SK-N-SH (cell line): ENCODE data around the gene C1orf210. TPM values are rescaled to one million over a fixed set of nuclear protein-coding genes. Genes with fewer than 3 reads are reported as not detected.

Source experiments
- CTCF ChIA-PET: fragments of 300-600, 350-600 bp; formaldehyde crosslinking; extraction: SDS; loops from one replicate; lab custom pipeline; 2021; lab: Yijun Ruan, JAX
- POLR2A ChIA-PET: fragments of 350-600 bp; sonication (Branson Sonifier 250); formaldehyde crosslinking; extraction: SDS; loops from one replicate; lab custom pipeline; 2020; ENCODE audit warnings: antibody characterized with exemption, inconsistent platforms; lab: Yijun Ruan, JAX
- DNase-seq: peaks from one replicate; pipeline ENCODE4 v3.0.0; 2012
- H2AFZ ChIP-seq: fragments of 200-600 bp; sonication (generic); 2 replicates; pipeline ENCODE4 v1.8.1; 2016; ENCODE audit warnings: antibody characterized with exemption, mild to moderate bottlenecking, low read depth
- H3F3A ChIP-seq: fragments of 200-600 bp; sonication (generic); replicated peaks from 2 replicates; pipeline ENCODE3; 2016; ENCODE audit warnings: antibody characterized with exemption, mild to moderate bottlenecking; ENCODE audit not compliant: insufficient read depth
- H3K27ac ChIP-seq, 2 experiments: fragments of 200-500 bp in 1 of 2; fragments of 200-600 bp in 1 of 2; sonication (Bioruptor generic) in 1 of 2; sonication (generic), shearing (Covaris generic) in 1 of 2; 2 replicates each; pipeline versions ENCODE4 v1.5.1 to v1.6.1; 2014 to 2016; ENCODE audit warnings: low read depth in 2 of 2, inconsistent platforms in 1 of 2, low read length in 1 of 2, mild to moderate bottlenecking in 1 of 2, mixed read lengths in 1 of 2
- H3K27me3 ChIP-seq: fragments of 200-600 bp; sonication (generic), shearing (Covaris generic); 2 replicates; pipeline ENCODE4 v1.6.1; 2016; ENCODE audit warnings: mixed run types; ENCODE audit not compliant: insufficient read depth
- H3K36me3 ChIP-seq, 2 experiments: fragments of 200-500 bp in 1 of 2; fragments of 200-600 bp in 1 of 2; sonication (Bioruptor generic) in 1 of 2; sonication (generic) in 1 of 2; replicated peaks in 1 of 2; 2 replicates each; pipeline versions ENCODE3 to v1.5.1; 2014 to 2016; ENCODE audit warnings: low read length in 1 of 2, mild to moderate bottlenecking in 1 of 2; ENCODE audit not compliant: insufficient read depth in 2 of 2, control insufficient read depth in 1 of 2
- H3K4me1 ChIP-seq, 2 experiments: fragments of 200-500 bp in 1 of 2; fragments of 200-600 bp in 1 of 2; sonication (Bioruptor generic) in 1 of 2; sonication (generic), shearing (Covaris generic) in 1 of 2; 2 replicates each; pipeline versions ENCODE4 v1.5.1 to v1.6.1; 2014 to 2016; ENCODE audit warnings: low read depth in 1 of 2, low read length in 1 of 2, mixed run types in 1 of 2; ENCODE audit not compliant: insufficient read depth in 2 of 2, control insufficient read depth in 1 of 2
- H3K4me2 ChIP-seq: fragments of 200-600 bp; sonication (generic), shearing (Covaris generic); 2 replicates; pipeline ENCODE4 v1.6.1; 2017; ENCODE audit warnings: mixed run types
- H3K4me3 ChIP-seq, 2 experiments: fragments of 200-500 bp in 1 of 2; fragments of 200-600 bp in 1 of 2; sonication (Bioruptor generic) in 1 of 2; sonication (generic), shearing (Covaris generic) in 1 of 2; 2 replicates each; pipeline versions ENCODE4 v1.5.1 to v1.8.1; 2014 to 2016; ENCODE audit warnings: low read depth in 2 of 2, inconsistent platforms in 1 of 2, low read length in 1 of 2, mild to moderate bottlenecking in 1 of 2, mixed read lengths in 1 of 2, moderate library complexity in 1 of 2
- H3K79me2 ChIP-seq: fragments of 200-600 bp; sonication (generic); 2 replicates; pipeline ENCODE4 v1.8.1; 2017; ENCODE audit warnings: mild to moderate bottlenecking; ENCODE audit not compliant: insufficient read depth
- H3K9ac ChIP-seq: fragments of 200-600 bp; sonication (generic); 2 replicates; pipeline ENCODE4 v1.6.1; 2017; ENCODE audit warnings: mixed run types
- H3K9me2 ChIP-seq: fragments of 200-600 bp; sonication (generic); 2 replicates; pipeline ENCODE4 v1.6.1; 2017; ENCODE audit warnings: mixed run types
- H3K9me3 ChIP-seq: fragments of 200-600 bp; sonication (generic); 2 replicates; pipeline ENCODE4 v1.6.1; 2017; ENCODE audit warnings: mixed run types, mild to moderate bottlenecking, moderate library complexity
- H4K20me1 ChIP-seq: fragments of 200-600 bp; sonication (generic); 2 replicates; pipeline ENCODE4 v1.6.1; 2017; ENCODE audit warnings: mild to moderate bottlenecking, mixed run types; ENCODE audit not compliant: insufficient read depth
- CHD2 ChIP-seq: fragments of 150-350 bp; IDR thresholded peaks from 2 replicates; pipeline ENCODE4 v1.6.1; 2018; ENCODE audit warnings: low read length; ENCODE audit not compliant: partially characterized antibody
- CTCF ChIP-seq: fragments of 200-600 bp; sonication (generic); IDR thresholded peaks from 2 replicates; pipeline ENCODE4 v1.6.1; 2017; ENCODE audit warnings: antibody characterized with exemption, mild to moderate bottlenecking, moderate library complexity
- ELF1 ChIP-seq: IDR thresholded peaks from 2 replicates; pipeline ENCODE4 v1.4.0; 2012
- FOXJ3 ChIP-seq: sonication (generic); formaldehyde crosslinking; IDR thresholded peaks from 2 replicates; pipeline ENCODE4 v1.5.1; 2020; ENCODE audit warnings: mild to moderate bottlenecking, missing genetic modification reagents
- FOXM1 ChIP-seq: IDR thresholded peaks from 2 replicates; pipeline ENCODE4 v1.4.0; 2012; ENCODE audit warnings: low read depth, mild to moderate bottlenecking
- GABPA ChIP-seq: IDR thresholded peaks from 2 replicates; pipeline ENCODE4 v1.4.0; 2012; ENCODE audit warnings: low read depth, mild to moderate bottlenecking
- JUND ChIP-seq: IDR thresholded peaks from 2 replicates; pipeline ENCODE4 v1.4.0; 2012
- MEF2A ChIP-seq: IDR thresholded peaks from 2 replicates; pipeline ENCODE4 v1.4.0; 2012; ENCODE audit warnings: low read depth, borderline replicate concordance
- POLR2AphosphoS5 ChIP-seq: IDR thresholded peaks from 2 replicates; pipeline ENCODE4 v1.6.1; 2012; ENCODE audit warnings: low read depth, low read length
- RAD21 ChIP-seq: IDR thresholded peaks from 2 replicates; pipeline ENCODE4 v1.6.1; 2012; ENCODE audit warnings: mild to moderate bottlenecking, low read length
- RCOR1 ChIP-seq: fragments of 150-350 bp; IDR thresholded peaks from 2 replicates; pipeline ENCODE4 v1.6.1; 2017; ENCODE audit warnings: antibody characterized with exemption, low read length
- REST ChIP-seq: IDR thresholded peaks from 2 replicates; pipeline ENCODE4 v1.6.1; 2012; ENCODE audit warnings: mild to moderate bottlenecking, low read depth, low read length, moderate library complexity
- RFX5 ChIP-seq: IDR thresholded peaks from 2 replicates; pipeline ENCODE4 v1.6.1; 2012; ENCODE audit warnings: mild to moderate bottlenecking, improper control_type of control experiment, low read length
- RXRA ChIP-seq: IDR thresholded peaks from 2 replicates; pipeline ENCODE4 v1.4.0; 2012; ENCODE audit warnings: low read depth, mild to moderate bottlenecking, borderline replicate concordance
- ZBTB33 ChIP-seq: IDR thresholded peaks from 2 replicates; pipeline ENCODE4 v1.4.0; 2012; ENCODE audit warnings: low read depth, borderline replicate concordance
- WGBS: methylation state at CpG from one replicate; pipeline ENCODE4 v1.1.6; 2017; ENCODE audit warnings: low lambda C conversion rate; 5-methylcytosine and 5-hydroxymethylcytosine counted together
- polyA plus RNA-seq, 3 experiments: library from polyadenylated mRNA; depleted of rRNA; stranded (reverse); fragments of >200 nt; gene quantifications; 2 replicates each; pipeline ENCODE4 v1.2.3, GENCODE V29; 2012
- TF ChIP-seq, protein P1 (sequence below): IDR thresholded peaks from 2 replicates; pipeline ENCODE4; 2012
- TF ChIP-seq, protein P2 (sequence below): IDR thresholded peaks from 2 replicates; pipeline ENCODE4 v1.4.0; 2012; ENCODE audit warnings: low read depth

C1orf210 gene
- polyA plus RNA-seq, 1 of the 3 experiments (the other 2 are of a cell fraction), result not detected

DNA sequence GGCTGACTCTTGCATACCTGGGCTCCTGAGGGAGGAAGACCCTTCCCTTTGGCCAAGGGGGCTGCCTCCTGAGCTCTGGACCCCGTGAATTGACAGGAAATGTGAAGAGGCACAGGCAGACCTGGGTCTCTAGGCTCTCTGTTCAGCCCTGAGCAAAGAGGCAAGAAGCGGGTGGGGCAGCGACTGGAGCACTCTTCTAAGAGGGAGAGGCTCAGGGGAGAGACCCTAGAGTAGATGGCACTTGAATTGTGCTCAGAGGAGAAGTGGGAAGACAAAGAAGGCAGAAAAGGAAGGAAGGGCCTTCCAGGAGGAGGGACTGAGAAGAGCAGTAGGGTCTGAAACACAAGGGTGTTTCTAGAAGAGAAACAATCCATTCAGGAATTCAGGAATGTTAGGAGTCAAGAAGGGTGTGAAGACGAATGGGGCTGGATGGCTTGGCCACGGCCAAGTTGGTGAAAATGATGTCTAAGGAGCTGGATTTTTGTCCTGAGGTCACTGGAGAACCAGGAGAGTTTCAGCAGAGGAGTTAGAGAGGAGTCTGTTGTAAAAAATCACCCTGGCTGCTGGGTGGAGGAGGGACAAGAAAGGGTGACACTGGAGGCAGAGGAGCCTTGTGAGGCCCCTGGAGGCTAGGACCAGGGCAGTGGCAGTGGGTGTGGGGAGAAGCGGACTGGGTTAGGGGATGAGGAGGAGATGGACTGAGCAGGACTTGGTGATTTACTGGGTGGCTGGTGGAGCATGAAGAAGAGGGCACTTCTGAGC lies 20.7 kb upstream of the C1orf210 start:
- DNase-seq, result no peak
- no peak for TF ChIP-seq REST
- TF ChIP-seq RAD21, result no peak
- TF ChIP-seq RXRA, result no peak
- TF ChIP-seq, protein P1, sequence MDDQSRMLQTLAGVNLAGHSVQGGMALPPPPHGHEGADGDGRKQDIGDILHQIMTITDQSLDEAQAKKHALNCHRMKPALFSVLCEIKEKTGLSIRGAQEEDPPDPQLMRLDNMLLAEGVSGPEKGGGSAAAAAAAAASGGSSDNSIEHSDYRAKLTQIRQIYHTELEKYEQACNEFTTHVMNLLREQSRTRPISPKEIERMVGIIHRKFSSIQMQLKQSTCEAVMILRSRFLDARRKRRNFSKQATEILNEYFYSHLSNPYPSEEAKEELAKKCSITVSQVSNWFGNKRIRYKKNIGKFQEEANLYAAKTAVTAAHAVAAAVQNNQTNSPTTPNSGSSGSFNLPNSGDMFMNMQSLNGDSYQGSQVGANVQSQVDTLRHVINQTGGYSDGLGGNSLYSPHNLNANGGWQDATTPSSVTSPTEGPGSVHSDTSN, result no peak
- no peak for TF ChIP-seq MEF2A
- no peak for TF ChIP-seq CHD2
- TF ChIP-seq FOXJ3 (CRISPR knock-in tag), result no peak
- TF ChIP-seq, protein P2, sequence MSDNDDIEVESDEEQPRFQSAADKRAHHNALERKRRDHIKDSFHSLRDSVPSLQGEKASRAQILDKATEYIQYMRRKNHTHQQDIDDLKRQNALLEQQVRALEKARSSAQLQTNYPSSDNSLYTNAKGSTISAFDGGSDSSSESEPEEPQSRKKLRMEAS, result no peak
- TF ChIP-seq RFX5, result no peak
- TF ChIP-seq POLR2AphosphoS5, result no peak
- no peak for TF ChIP-seq JUND
- TF ChIP-seq RCOR1, result no peak
- TF ChIP-seq GABPA, result no peak
- TF ChIP-seq CTCF, result no peak
- TF ChIP-seq FOXM1, result no peak
- TF ChIP-seq ZBTB33, result no peak
- TF ChIP-seq ELF1, result no peak
- Histone ChIP-seq H3K9me2 (no peaks in the 10 kb centered on the region), H2AFZ (no peak overlapping the region), H3K4me2 (no peak overlapping the region), H3K4me3 (no peak overlapping the region), H3K9ac (no peak overlapping the region), H3K36me3 (no peaks in the 10 kb centered on the region), H3K9me3 (no peaks in the 10 kb centered on the region), H4K20me1 (no peaks in the 10 kb centered on the region), H3K4me1 (no peaks in the 10 kb centered on the region), H3F3A (no peaks in the 10 kb centered on the region), H3K27me3 (no peaks in the 10 kb centered on the region), H3K27ac (no peak overlapping the region), H3K79me2 (no peaks in the 10 kb centered on the region)
- 57% methylated on average over 6 of the region's 6 CpGs for WGBS
- ChIA-PET POLR2A (no interaction called here), CTCF (no interaction called here)
